Natural killer cell (primary cell): Measurements from ENCODE around the gene CCNI2. TPM values are rescaled to one million over a fixed set of nuclear protein-coding genes. Genes with fewer than 3 reads are reported as not detected.

Source experiments
- ATAC-seq, 3 donors: fragments of 150-1000 bp in 2 of 3; fragments of 200-7000 bp in 1 of 3; cut with Tn5 transposase; 1 replicate in 1 of 3; 2 replicates in 2 of 3; pipeline ENCODE4 v1.10.0; 2021; ENCODE audit warnings: mild to moderate bottlenecking in 2 of 3, moderate library complexity in 2 of 3
- DNase-seq, 2 donors: peaks; one replicate each; pipeline versions ENCODE4 v3.0.0 to v3.0.0-alpha.2; 2013 to 2021; ENCODE audit warnings: mixed read lengths in 1 of 2
- H3K27ac ChIP-seq: one replicate; pipeline ENCODE4 v1.5.1; 2013; ENCODE audit warnings: mild to moderate bottlenecking, low read length
- H3K27me3 ChIP-seq: one replicate; pipeline ENCODE4 v1.6.1; 2013; ENCODE audit warnings: low read length; ENCODE audit not compliant: control insufficient read depth, insufficient read depth
- H3K36me3 ChIP-seq: one replicate; pipeline ENCODE4 v1.6.1; 2013; ENCODE audit warnings: low read length; ENCODE audit not compliant: control insufficient read depth, insufficient read depth
- H3K4me1 ChIP-seq: one replicate; pipeline ENCODE4 v1.6.1; 2013; ENCODE audit warnings: low read length; ENCODE audit not compliant: control insufficient read depth, insufficient read depth
- H3K4me3 ChIP-seq: one replicate; pipeline ENCODE4 v1.5.1; 2013; ENCODE audit warnings: low read length
- H3K9me3 ChIP-seq: one replicate; pipeline ENCODE4 v1.6.1; 2013; ENCODE audit warnings: low read length; ENCODE audit not compliant: control insufficient read depth, insufficient read depth
- H3K27ac Mint-ChIP-seq, 2 donors: one replicate each; pipeline ENCODE4 v1.8.0; 2022; ENCODE audit warnings: mild to moderate bottlenecking in 2 of 2, mixed read lengths in 2 of 2, moderate library complexity in 1 of 2
- H3K27me3 Mint-ChIP-seq, 2 donors: one replicate each; pipeline ENCODE4 v1.8.0; 2022; ENCODE audit warnings: low read depth in 2 of 2, mixed read lengths in 2 of 2
- H3K36me3 Mint-ChIP-seq: one replicate; pipeline ENCODE4 v1.8.0; 2022; ENCODE audit warnings: mixed read lengths
- H3K4me1 Mint-ChIP-seq, 2 donors: one replicate each; pipeline ENCODE4 v1.8.0; 2022; ENCODE audit warnings: mixed read lengths in 2 of 2
- H3K4me3 Mint-ChIP-seq: one replicate; pipeline ENCODE4 v1.8.0; 2022; ENCODE audit warnings: mild to moderate bottlenecking, moderate library complexity, mixed read lengths
- H3K9me3 Mint-ChIP-seq, 2 donors: one replicate each; pipeline ENCODE4 v1.8.0; 2022; ENCODE audit warnings: mixed read lengths in 2 of 2
- CTCF ChIP-seq: fragments of 200-600 bp; IDR thresholded peaks from one replicate; pipeline ENCODE4 v1.8.0; 2022; ENCODE audit warnings: antibody characterized with exemption
- WGBS: methylation state at CpG from one replicate; pipeline ENCODE4 v1.1.7; 2013; ENCODE audit warnings: missing lambda C conversion rate; ENCODE audit not compliant: insufficient coverage; 5-methylcytosine and 5-hydroxymethylcytosine counted together
- intact Hi-C: fragments of 100-400 bp; cut with micrococcal nuclease; formaldehyde crosslinking; loops from one replicate; pipeline ENCODE4 v1.14.2; 2022
- total RNA-seq, 4 donors: library from RNA; stranded (reverse); fragments of 120-200 nt in 1 of 4; gene quantifications; one replicate each; pipeline versions ENCODE4 v1.2.3 to v1.2.4, GENCODE V29; 2013 to 2022

CCNI2 gene
- total RNA-seq, 3 donors from 2014 or later (not counting 1 experiment from before 2014, with no cell fraction given): 0.23 to 1.5 TPM; not detected in 1

DNA sequence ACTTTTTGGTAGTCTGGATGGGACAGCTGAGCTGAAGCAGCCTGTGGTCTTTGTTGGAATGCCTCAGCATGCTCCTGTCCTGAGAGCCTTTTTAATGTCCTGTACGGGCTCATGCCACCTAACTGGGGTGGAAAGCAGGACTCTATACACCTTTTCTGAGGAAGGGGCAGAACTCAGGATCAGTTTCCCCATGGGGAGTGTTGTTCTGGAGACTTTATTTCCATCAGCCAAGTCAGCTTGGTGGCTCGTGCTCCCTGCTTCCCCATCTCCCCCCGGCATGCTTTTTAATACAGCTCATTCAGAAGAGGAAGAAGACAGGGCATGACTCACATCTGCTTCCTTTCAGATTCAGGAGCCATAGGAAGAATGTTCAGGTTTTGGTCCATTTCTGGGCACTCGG, 34.9 kb downstream of the CCNI2 start:
- no peak overlapping the region for H3K27ac Mint-ChIP-seq
- 25% methylated on average over 4 of the region's 4 CpGs for WGBS

DNA sequence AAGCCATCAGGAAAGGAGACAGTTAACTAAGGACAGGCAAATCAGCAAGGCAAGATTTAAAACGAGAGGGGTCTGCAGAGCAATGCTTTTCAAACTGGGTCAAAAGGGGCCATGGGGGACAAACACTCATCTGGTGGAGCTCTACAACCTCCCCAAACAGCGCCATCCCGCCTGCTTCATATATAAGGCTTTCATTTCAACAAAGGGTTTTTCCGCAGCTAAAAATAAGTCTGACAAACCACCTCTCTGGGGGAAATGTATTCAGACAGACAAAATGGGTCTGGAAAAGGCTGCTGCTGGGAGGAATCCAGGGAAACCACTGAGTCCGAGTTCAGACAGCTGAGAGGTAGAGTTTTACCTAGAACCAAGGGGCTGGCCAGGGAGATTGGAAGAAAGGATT, 38.1 kb downstream of the CCNI2 start:
- H3K9me3 ChIP-seq: no peaks in the 10 kb centered on the region
- H3K4me1 Mint-ChIP-seq: no peaks in the 10 kb centered on the region
- TF ChIP-seq CTCF: no peak
- H3K36me3 Mint-ChIP-seq: no peaks in the 10 kb centered on the region
- no peaks in the 10 kb centered on the region for H3K4me1 ChIP-seq
- H3K4me3 ChIP-seq: no peak overlapping the region
- no peak for DNase-seq
- no peak for ATAC-seq
- no peaks in the 10 kb centered on the region for H3K9me3 Mint-ChIP-seq
- H3K27ac ChIP-seq: no peak overlapping the region
- H3K27me3 Mint-ChIP-seq: peaks cover 30 to 36% of the 10 kb centered on the region in 2 donors
- no peak overlapping the region for H3K4me3 Mint-ChIP-seq
- 64% methylated on average over 5 of the region's 5 CpGs for WGBS
- intact Hi-C loops: no loop called here
- H3K27me3 ChIP-seq: peaks cover 6% of the 10 kb centered on the region
- H3K27ac Mint-ChIP-seq: no peak overlapping the region
- no peaks in the 10 kb centered on the region for H3K36me3 ChIP-seq

More for the DNA sequence above, 34.9 kb downstream of the CCNI2 start:
- Histone ChIP-seq H3K4me1 (peaks cover 10% of the 10 kb centered on the region), H3K9me3 (no peaks in the 10 kb centered on the region), H3K27me3 (peaks cover 29% of the 10 kb centered on the region), H3K27ac (no peak overlapping the region), H3K36me3 (no peaks in the 10 kb centered on the region), H3K4me3 (no peak overlapping the region)
- Mint-ChIP-seq H3K4me1 (peaks cover 0 to 8% of the 10 kb centered on the region in 2 donors), H3K27me3 (peaks cover 45 to 57% of the 10 kb centered on the region in 2 donors), H3K36me3 (no peaks in the 10 kb centered on the region), H3K4me3 (no peak overlapping the region), H3K9me3 (no peaks in the 10 kb centered on the region)
- no peak for TF ChIP-seq CTCF
- ATAC-seq: no peak
- no peak for DNase-seq
- intact Hi-C loops: no loop called here

DNA sequence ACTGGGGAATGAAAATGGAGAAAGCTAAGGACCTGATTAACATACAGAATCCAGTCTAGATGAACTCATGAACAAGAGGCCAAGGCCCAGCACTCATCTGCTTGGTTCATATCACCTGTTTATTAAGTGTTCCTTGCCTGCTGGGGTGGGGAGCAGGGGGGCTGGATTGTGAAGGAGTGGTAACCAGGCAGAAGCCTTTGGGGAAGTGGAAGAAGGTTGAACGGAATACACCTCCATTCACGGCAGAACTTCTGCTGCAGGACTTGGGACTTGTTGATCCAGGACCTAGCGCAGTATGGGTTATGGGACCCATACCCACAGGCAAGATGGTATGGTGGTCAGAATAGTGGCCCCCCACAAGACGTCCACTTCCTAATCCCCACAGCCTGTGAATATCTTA, 38.6 kb downstream of the CCNI2 start:
- no peak for TF ChIP-seq CTCF

GRCh38 chr5:132787076-132787475, 39.9 kb downstream of the CCNI2 start:
- no peak overlapping the region for H3K4me3 Mint-ChIP-seq
- no peak for DNase-seq
- no peak for TF ChIP-seq CTCF
- no peaks in the 10 kb centered on the region for H3K4me1 Mint-ChIP-seq
- Histone ChIP-seq H3K27me3 (peaks cover 6% of the 10 kb centered on the region), H3K36me3 (no peaks in the 10 kb centered on the region), H3K4me1 (no peaks in the 10 kb centered on the region), H3K27ac (no peak overlapping the region), H3K9me3 (no peaks in the 10 kb centered on the region), H3K4me3 (no peak overlapping the region)
- no peaks in the 10 kb centered on the region for H3K9me3 Mint-ChIP-seq
- no peaks in the 10 kb centered on the region for H3K36me3 Mint-ChIP-seq
- H3K27ac Mint-ChIP-seq: no peak overlapping the region
- 95% methylated on average over 1 of the region's 1 CpG for WGBS
- ATAC-seq: no peak
- intact Hi-C loops: no loop called here
- peaks cover 23 to 24% of the 10 kb centered on the region in 2 donors for H3K27me3 Mint-ChIP-seq

More for the DNA sequence above, 38.6 kb downstream of the CCNI2 start:
- Mint-ChIP-seq H3K27me3 (peaks cover 28 to 36% of the 10 kb centered on the region in 2 donors), H3K36me3 (no peaks in the 10 kb centered on the region), H3K27ac (no peak overlapping the region), H3K4me1 (no peaks in the 10 kb centered on the region), H3K9me3 (no peaks in the 10 kb centered on the region), H3K4me3 (no peak overlapping the region)
- Histone ChIP-seq H3K36me3 (no peaks in the 10 kb centered on the region), H3K4me1 (no peaks in the 10 kb centered on the region), H3K9me3 (no peaks in the 10 kb centered on the region), H3K27me3 (peaks cover 6% of the 10 kb centered on the region), H3K27ac (no peak overlapping the region), H3K4me3 (no peak overlapping the region)
- WGBS: 100% methylated on average over 3 of the region's 4 CpGs
- DNase-seq (no peak), ATAC-seq (no peak)
- intact Hi-C loops: no loop called here
